ENCODE results near the gene COL23A1. TPM values are rescaled to one million over a fixed set of nuclear protein-coding genes. Genes with fewer than 3 reads are reported as not detected.
A peak's percentile ranks its signal among the peaks of the same experiment; 100 is the strongest.

The COL23A1 gene
- total RNA-seq, 1 donor from 2014 or later, result 0.55 TPM

DNA sequence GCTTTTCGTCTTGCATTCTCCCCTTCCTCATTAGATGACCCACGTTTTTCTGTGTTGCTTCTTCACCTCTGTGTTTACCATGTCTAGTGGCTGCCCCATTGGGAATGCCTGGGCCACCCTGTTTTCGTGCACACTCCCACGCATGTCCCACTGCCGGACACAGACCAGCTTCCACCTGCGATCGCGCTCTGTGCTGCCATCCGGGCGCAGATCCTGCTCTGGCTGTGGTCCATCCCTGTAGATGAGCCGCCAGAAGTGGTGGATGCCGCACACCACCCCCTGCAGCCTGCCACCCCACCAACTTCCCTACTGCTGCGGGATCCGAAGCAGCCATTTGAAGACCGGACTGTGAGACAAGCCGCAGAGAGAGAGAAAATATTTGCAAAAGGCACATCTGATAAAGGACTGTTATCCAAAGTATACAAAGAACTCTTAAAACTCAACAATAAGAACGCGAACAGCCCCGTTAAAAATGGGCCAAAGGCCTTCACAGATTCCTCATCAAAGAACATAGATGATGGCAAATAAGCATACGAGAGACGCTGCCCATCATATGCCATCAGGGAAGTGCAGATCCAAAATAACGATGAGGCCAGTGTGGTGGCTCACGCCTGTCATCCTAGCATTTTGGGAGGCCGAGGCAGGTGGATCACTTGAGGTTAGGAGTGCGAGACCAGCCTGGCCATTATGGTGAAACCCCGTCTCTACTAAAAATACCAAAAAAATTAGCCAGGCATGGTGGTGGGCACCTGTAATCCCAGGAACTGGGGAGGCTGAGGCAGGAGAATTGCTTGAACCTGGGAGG is 163.7 kb downstream of the COL23A1 start:
- peak; percentile 85 for DNase-seq (ENCODE audit: low spot score)

DNA sequence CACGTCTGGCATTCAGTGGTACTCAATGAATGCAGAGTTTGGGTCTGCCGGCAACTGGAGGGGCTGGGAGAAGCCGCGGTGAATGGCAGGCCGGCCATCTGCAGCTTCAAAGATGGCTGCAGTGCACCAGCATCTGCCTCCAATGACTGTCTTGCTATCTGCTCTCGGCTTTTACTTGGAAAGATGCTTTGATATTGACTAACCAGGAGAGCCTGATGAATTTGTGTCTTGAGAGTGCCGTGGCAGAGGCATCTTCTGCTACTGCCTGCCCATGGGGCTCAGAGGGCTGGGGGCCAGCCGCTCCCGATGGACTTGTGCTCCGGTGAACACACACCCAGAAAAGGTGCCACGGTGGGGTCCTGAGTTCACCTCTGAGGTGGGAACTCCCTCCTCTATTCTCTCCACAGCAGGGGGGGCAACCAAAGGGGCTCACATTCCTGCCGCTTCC is 164.5 kb downstream of the COL23A1 start:
- peak; percentile 59 for DNase-seq (ENCODE audit: low spot score)

DNA sequence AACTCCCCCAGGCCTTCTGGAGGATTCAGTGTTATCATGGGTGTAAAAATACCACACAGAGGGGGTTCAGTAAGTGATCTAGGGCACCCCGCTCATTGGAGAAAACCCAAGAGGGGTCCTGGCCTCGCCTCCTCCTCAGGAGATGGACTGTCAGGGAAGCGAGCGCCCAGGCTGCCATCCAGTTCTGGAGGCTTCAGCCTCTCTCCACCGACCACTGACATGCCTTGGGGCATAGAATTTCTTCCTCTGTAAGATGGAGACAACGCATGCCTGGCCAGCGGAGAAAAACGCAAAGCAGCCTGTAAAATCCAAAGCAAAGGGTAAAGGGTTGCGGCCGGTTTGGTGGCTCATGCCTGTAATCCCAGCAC is 165.4 kb downstream of the COL23A1 start:
- DNase-seq (ENCODE audit: low spot score), result peak; percentile 43

DNA sequence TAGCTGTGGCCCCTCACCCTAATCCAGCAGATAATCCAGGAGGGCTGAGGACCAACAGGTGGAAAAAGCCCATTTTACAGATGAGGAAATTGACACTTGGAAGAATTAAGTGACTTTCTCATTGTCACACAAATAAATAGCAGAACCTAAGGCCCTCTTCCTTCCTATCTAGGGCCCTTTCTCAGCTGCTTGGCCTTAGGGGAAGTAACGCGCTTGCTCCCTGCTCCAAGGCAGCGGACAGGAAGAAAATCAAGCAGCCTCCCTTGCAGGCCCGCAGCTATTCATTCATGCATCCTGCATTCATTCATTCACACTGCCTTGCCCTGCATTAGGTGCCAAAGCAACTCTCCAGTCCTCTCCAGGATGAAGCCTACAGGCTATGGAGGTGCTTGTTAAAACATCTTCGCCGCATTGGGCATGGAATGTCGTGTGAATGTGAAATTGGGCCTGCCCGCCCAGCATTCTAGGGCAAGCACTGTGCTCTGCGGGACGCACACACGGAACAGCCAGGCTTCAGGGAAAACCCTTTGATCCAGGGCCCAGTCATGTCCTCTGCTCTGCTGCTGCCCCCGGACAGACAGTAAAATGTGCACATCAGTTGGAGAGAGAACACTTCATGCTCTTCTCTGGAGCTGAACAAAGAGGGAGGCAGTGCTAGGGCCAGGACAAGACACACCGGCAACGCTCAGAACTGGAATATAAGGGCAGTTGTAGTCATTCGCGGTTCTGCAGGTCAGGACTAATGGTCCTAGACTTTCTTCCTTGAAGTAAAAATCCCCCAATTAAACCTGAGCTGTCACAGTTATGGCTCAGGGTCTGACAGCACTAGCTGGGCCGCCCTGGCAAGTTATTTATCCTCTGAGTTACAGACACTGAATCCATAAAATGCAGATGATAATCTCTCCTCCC is 166.0 kb downstream of the COL23A1 start:
- peak; percentile 57 for DNase-seq (ENCODE audit: low spot score)

DNA sequence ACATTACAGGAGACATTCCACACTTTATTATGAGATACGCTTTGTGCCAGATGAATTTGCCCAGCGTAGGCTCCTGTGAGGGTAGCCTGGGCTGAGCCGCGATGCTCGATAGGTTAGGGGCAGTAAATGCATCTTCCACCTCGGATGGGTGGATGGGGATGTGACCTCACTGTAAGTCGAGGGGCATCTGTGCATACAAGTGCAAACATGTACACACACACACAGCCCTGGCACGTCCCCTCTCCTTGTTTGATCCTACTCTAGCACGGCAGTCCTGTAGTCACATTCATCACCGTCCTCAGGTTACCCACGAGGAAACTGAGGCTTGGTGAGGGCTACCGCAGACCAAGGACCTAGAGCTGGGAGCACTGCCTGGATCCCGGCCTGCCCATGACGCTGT is 166.8 kb downstream of the COL23A1 start:
- peak; percentile 83 for DNase-seq (ENCODE audit: low spot score)

DNA sequence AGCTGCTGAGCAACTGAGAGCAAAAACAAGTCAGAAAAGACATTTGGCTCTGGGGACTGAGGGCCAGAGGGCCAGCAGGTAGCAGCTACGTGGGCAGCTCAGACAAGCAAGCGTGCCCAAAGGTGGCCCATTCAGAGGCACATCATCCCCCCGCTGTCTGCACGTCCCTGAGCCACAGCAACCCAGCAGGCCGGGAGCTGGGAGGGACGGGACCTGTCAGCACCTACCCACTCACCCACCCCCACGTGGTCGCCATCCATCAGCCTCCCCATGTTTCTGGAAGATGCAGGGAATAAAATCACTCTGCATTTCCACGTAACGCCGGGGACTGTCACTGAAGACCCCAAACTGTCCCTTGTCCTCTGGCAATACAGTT is 167.8 kb downstream of the COL23A1 start:
- peak; percentile 20 for DNase-seq (ENCODE audit: low spot score)

DNA sequence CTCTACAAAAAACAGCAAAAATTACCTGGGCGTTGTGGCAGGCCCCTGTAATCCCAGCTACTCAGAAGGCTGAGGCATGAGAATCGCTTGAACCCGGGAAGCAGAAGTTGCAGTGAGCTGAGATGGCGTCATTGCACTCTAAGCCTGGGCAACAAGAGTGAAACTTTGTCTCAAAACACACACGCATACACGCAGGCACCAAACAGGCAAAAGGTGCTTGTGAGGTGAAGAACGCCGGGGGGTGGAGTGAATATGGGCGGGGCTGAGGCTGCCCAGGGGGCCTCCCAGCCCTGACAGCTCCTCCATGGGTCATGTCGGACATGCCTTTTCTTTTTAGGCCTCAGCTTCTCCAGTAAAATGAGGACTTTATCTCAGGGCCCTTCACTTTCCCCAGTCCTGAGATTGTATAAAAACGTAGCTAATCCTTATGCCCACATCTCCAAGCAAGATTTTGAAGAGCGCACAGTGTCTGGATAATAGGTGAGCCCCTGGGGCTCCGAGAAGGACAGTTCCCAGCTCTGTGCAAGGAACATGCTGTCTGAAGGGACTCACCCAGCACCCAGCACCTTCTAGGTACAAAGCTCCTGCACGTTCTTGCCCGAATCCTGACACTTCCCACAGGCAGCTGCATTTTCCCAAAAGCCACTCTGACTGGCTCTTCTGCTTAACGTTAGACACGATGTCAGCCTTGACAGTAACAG is 168.3 kb downstream of the COL23A1 start:
- peak; percentile 39 for DNase-seq (ENCODE audit: low spot score)

DNA sequence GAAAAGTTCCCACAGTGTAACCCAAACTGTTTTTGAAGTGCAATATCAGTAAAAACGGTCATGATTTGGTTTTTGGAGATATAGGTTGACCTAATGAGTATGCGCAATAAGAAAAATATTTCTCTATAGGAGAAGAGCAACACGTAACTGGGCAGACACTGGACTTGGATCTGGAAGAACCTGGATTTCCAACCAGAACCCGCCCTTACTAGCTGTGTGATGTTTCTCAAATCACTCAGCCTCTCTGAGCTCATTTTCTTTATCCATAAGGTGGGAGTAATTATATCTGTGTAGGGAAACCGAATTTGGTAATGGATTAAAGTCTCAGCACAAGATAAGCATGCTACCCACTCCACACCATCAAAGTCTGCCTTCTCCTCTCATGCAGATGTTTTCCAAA is 169.1 kb downstream of the COL23A1 start:
- DNase-seq (ENCODE audit: low spot score), result no peak

DNA sequence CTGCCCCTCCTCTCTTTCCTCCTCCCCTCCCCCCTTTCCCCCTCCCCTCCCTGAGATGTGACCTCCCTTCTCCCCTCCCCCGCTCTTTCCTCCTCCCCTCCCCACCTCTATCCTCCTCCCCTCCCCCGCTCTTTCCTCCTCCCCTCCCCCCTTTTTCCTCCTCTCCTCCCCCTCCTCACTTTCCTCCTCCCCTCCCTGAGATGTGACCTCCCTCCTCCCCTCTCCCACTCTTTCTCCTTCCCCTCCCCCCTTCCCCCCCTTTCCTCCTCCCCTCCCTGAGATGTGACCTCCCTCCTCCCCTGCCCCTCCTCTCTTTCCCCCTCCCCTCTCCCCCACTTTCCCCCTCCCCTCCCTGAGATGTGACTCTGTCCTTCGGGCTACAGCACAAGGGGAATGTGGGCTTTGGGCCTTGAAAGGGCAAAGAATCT is 169.8 kb downstream of the COL23A1 start:
- DNase-seq (ENCODE audit: low spot score), result no peak

DNA sequence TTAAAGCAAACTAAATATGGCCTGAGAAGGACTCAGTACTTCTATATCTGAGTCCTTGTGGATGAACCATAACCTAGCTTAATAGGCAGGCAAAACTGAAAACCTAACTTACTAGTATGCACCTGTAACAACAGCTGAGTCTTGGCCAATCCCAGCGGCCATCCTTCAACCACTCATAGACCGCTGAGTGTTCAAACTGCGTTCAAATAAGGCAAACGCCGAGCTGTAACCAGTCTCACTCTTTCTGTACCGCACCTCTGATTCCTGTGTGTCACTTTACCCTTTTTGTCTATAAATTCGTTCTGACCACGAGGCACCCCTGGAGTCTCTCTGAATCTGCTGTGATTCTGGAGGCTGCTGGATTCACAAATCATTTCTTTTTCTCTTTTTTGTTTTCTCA is 170.5 kb downstream of the COL23A1 start:
- DNase-seq (ENCODE audit: low spot score), result peak; percentile 45

DNA sequence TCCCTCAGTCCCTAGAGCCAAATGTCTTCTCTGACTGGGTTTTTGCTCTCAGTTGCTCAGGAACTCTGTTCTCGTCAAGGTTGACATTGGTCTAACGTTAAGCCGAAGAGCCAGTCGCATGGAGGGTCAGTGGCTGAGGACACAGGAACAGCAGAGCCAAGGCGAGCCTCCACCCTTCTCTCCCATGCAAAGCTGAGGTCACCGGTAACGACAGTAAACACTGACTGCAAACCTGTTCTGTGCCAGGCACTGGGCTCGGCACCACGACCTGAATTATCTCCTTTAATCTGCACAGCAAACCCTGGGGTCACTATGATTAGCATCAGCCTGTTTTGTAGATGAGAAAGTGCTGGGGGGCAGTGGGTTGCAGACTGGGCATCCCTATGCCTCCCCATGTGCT is 171.0 kb downstream of the COL23A1 start:
- peak; percentile 62 for DNase-seq (ENCODE audit: low spot score)

DNA sequence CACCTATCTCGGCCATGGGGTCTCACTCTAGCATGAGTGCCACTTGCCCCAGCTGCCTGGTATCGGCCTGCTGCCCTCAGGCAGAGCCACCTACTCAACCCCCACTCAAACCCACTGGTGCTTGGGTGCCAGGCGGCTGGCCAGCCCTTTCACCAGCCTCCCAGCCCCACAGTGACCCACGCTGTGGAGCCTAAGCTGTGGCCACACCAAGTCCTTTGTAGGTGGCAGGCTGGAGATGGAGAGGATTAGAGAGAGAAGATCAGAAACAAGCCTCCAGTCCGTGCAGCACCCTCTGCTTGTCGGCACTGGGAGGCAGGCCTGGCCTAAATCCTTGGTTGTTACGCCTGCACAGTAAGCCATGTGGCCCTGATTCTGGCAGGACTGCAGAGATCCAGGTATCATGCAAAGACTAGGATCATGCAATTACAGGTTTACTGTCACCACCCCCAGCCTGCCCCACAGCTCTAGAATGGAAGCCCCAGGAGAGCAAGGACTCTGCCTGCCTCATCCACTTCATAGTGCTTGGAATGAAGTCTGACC is 171.7 kb downstream of the COL23A1 start:
- DNase-seq (ENCODE audit: low spot score), result peak; percentile 67

DNA sequence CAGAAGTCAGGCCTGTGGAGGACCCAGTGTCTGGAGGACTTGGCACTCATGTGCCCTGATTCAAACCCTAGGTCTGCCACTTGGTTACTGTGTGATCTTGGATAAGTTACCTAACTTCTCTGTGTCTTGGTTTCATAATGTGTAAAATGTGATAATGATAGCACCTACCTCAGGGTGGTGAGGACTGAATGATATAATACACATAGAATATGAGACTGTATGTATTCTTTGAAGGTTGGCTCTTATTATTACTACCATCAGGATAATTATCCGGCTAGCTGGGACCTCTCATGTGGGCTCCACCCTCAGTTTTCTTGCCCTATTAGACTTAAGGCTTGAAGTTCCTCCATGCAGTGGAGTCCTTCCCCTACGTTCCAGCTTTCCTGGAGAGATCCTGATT is 172.2 kb downstream of the COL23A1 start:
- DNase-seq (ENCODE audit: low spot score), result no peak

DNA sequence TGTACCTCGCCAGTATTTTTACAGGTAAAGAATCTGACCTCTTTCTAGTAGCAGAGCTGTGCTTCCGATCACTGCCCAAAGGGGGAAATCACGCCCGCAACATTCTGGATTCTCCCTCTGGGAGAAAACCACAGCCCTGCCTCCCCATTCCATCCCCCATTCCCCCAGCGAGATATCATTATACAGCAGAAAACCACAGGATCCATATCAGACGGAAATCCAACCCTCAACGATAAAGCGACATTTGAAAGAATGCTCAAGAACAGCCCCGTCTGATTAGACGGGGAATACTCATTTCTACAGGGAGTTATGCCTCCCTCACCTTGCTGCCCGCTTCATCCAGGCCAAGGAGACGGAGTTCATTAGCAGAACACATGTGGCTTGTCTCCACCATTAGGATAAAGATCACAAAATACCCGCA is 172.8 kb downstream of the COL23A1 start:
- DNase-seq (ENCODE audit: low spot score), result peak; percentile 5

DNA sequence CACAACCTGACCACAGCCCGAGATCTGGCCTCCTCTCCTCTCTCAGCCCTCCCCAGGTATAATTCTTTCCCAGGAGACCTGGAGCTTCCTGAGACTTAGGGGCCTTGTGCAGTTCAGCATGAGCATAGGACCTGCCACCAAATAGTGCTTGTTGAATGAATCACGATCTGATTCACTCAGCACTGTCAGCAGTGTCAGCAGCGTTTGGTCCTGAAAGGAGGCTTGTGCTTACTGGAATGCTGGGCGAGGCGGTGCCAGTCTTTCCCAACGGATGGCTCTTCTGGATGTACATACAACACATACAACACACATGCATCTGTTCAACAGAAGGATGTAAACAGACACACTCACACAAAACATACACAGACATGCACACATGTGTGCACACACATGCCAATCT is 173.3 kb downstream of the COL23A1 start:
- peak; percentile 33 for DNase-seq (ENCODE audit: low spot score)

DNA sequence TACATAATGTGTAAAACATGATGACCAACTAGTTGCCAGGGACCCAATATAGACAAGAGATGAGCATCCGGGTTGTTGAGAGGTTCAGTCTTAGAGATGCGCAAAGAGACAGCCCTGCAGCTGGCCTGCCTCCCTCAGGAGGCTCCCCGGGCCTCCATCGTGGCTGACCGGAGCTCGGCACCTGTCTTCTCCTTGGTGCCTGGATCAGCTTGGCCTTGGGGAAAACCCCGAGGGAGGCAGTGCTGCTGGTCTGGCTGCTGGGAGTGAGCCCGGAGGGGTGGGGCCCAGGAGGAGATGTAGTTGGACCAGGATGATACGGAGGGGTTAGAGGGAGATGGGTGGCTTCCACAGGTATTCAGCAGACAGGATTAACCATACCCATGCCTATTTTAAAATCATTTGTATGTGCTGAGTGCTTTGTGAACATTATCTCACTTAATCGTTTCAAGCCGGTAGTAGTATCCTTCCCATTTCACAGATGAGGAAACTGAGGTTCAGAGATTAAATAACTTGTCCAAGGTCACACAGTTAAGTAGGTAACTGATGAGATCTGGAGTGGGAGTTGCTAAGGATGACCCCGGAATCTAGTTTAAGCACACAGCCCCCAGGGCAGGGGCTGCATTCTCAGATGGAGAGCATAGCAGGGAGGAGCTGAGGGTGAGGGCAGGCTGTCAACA is 173.8 kb downstream of the COL23A1 start:
- peak; percentile 60 for DNase-seq (ENCODE audit: low spot score)

DNA sequence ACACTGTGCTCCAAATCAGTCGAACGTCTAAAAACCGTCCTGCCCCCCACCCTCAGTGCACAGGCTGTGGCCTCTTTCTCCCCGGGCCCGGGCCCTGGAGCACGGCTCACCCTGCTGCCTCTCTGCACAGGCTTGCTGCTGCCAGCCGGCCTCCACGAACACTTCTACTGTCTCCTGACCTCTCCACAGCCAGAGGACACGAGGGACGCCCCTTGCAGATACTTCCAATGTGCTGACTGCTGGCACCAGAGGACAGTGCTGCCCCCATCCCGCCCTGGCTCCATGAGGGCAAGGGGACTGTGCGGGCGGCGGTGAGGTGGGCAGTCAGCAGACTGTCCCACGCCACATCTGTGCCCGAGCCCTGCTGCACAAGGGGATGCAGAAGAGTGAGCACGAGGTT is 174.8 kb downstream of the COL23A1 start:
- DNase-seq (ENCODE audit: low spot score), result peak; percentile 82

DNA sequence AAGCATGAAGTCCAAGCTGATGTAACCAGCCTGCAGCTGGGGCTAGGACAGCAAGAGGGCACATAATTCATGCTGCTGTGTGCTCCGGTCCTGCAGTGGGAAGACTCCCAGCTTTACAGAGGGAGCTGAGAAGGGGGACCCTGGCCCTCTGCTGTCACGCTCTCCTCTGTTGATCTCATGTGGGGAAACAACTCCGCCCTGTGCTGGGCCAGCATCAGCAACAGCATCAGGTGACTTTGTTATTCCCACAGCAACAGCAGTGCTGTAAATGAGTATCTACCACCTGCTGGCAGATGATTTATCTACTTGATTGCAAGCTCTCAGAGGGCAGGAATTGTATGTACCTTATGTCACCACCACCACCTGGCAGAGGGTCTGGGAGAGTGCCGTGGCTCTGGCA is 176.2 kb downstream of the COL23A1 start:
- peak; percentile 26 for DNase-seq (ENCODE audit: low spot score)

DNA sequence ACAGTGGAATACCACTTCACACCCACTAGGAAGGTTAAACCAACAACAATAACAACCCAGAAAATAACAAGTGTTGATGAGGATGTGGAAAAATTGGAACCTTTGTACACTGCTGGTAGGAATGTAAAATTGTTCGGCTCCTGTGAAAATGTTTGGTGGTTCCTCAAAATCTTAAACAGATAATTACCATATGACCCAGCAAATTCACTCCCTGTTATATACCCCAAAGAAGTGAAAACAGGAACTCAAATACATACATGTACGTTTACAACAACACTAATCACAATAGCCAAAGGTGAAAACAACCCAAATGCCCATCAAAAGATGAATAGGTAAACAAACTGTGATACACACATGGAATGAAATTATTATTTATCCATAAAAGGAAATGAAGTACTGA is 179.1 kb downstream of the COL23A1 start:
- DNase-seq (ENCODE audit: low spot score), result no peak

DNA sequence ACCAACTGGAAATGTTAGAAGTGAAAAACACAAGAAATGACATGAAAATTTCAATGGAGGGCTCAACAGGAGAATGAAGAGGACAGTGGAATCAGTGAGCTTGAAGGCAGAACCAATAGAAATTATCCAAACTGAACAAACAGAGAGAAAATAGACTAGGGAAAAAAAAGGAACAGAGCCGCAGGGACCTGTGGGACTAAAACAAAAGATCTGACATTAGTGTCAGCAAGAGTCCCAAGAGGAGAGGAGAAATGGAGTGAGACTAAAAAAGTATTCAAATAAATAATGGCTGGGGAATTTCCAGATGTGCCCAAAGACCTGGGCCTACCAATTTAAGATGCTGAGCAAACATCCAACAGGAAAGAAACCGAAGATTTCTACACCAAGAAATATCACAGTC is 182.5 kb downstream of the COL23A1 start:
- DNase-seq (ENCODE audit: low spot score), result no peak

DNA sequence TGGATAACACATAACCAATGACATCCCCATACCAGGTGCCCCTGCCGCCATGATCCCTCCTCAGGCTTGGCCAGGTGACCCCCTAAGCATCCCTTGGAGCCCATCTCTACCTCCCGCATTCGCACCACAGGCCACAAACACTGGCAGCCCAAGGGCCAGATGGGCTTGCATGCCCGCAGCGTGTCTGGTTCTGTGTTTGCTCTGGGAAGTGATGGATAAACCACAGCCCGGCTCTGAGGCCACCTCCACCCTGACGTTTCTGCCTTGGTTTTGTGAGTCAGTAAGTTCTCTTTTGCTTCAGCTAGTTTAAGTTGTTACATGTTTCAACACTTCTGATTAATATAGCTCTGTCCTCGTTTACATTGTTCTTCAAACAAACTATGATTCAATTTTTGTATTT is 185.2 kb downstream of the COL23A1 start:
- peak; percentile 79 for DNase-seq (ENCODE audit: low spot score)
